ENCODE results near the gene CIAO3.

CIAO3 gene

GRCh38 chr16:766820-767640 lies 26.2 kb upstream of the CIAO3 start:
- no peak for DNase-seq
- H3K4me3 ChIP-seq (ENCODE audit: low read depth, low read length): no peak overlapping the region
- H3K36me3 ChIP-seq: no peaks in the 10 kb centered on the region
- H3K4me1 ChIP-seq: no peaks in the 10 kb centered on the region
- no peaks in the 10 kb centered on the region for H3K9me3 ChIP-seq
- no peak for TF ChIP-seq CTCF (IDR thresholded peaks at IDR 0.05; ENCODE audit: low read depth, low read length)
- H3K27me3 ChIP-seq: no peaks in the 10 kb centered on the region

- no peak overlapping the region for H3K4me3 ChIP-seq (ENCODE audit: low read depth, low read length)
- H3K27me3 ChIP-seq: no peaks in the 10 kb centered on the region
- H3K9me3 ChIP-seq: no peaks in the 10 kb centered on the region
- TF ChIP-seq CTCF (IDR thresholded peaks at IDR 0.05; ENCODE audit: low read depth, low read length): no peak
- no peaks in the 10 kb centered on the region for H3K4me1 ChIP-seq
- no peak for DNase-seq
- no peaks in the 10 kb centered on the region for H3K36me3 ChIP-seq
Observed at GRCh38 chr16:766008-766819, 25.4 kb upstream of the CIAO3 start.

DNA sequence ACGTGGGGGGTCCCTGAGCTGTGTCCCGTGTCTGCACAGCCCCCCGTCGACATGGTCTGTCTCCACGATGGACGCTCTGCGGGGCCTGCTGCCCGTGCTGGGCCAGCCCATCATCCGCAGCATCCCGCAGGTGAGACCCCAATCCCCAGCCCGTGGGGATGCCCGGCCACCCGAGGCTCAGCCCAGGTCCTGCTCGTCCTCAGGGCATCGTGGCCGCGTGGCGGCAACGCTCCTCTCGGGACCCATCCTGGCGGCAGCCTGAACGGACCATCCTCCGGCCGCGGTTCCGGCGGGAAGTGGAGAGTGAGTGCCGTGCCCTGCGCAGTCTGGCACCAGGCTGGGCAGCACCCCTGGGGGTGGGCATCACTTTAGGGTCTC lies 24.7 kb upstream of the CIAO3 start:
- TF ChIP-seq CTCF (IDR thresholded peaks at IDR 0.05; ENCODE audit: low read depth, low read length): no peak
- no peak overlapping the region for H3K4me3 ChIP-seq (ENCODE audit: low read depth, low read length)
- H3K4me1 ChIP-seq: no peaks in the 10 kb centered on the region
- no peaks in the 10 kb centered on the region for H3K9me3 ChIP-seq
- no peaks in the 10 kb centered on the region for H3K36me3 ChIP-seq
- no peaks in the 10 kb centered on the region for H3K27me3 ChIP-seq
- no peak for DNase-seq

- no peaks in the 10 kb centered on the region for H3K4me1 ChIP-seq
- DNase-seq: peak; percentile 15
- H3K36me3 ChIP-seq: no peaks in the 10 kb centered on the region
- no peak overlapping the region for H3K4me3 ChIP-seq (ENCODE audit: low read depth, low read length)
- H3K9me3 ChIP-seq: no peaks in the 10 kb centered on the region
- no peak for TF ChIP-seq CTCF (IDR thresholded peaks at IDR 0.05; ENCODE audit: low read depth, low read length)
- no peaks in the 10 kb centered on the region for H3K27me3 ChIP-seq
Observed at GRCh38 chr16:764848-765487, 24.2 kb upstream of the CIAO3 start.

- H3K4me3 ChIP-seq (ENCODE audit: low read depth, low read length): no peak overlapping the region
- H3K36me3 ChIP-seq: no peaks in the 10 kb centered on the region
- no peaks in the 10 kb centered on the region for H3K9me3 ChIP-seq
- H3K27me3 ChIP-seq: no peaks in the 10 kb centered on the region
- no peak for TF ChIP-seq CTCF (IDR thresholded peaks at IDR 0.05; ENCODE audit: low read depth, low read length)
- DNase-seq: no peak
- no peaks in the 10 kb centered on the region for H3K4me1 ChIP-seq
Observed at GRCh38 chr16:764184-764750, 23.5 kb upstream of the CIAO3 start.

Measured in BE2C (cell line).